ENCODE data around the gene IL12RB1. TPM values are rescaled to one million over a fixed set of nuclear protein-coding genes. Genes with fewer than 3 reads are reported as not detected.
A peak's percentile ranks its signal among the peaks of the same experiment; 100 is the strongest.
"Not testable (repeated sequence)": the region's sequence is repeated elsewhere in the genome, so short reads cannot be mapped to it uniquely, and the experiment has no call there.

The IL12RB1 gene
- polyA plus RNA-seq, 1 experiment: 0.10 TPM

GRCh38 chr19:18108897-18109296, 22.2 kb upstream of the IL12RB1 start:
- Histone ChIP-seq H3K4me3 (ENCODE audit: low read depth, low read length) (no peak overlapping the region), H3K27me3 (ENCODE audit: control insufficient read depth, insufficient read depth, low read length) (no peaks in the 10 kb centered on the region), H3K36me3 (ENCODE audit: control insufficient read depth, insufficient read depth, low read length) (peaks cover 3% of the 10 kb centered on the region)
- ChIA-PET POLR2A (interaction anchor here (0.6 kb wide), 1 partner anchor 171 kb away, joined by 4 read pairs; no protein-coding TSS in a partner anchor), CTCF (interaction anchor here (1.2 to 2.4 kb wide), 5 partner anchors 9 to 176 kb away, joined by 3 to 9 read pairs (median 5); partner anchors contain the start of gene CCDC124)
- DNase-seq (ENCODE audit: low read depth): no peak
- TF ChIP-seq CTCF (IDR thresholded peaks at IDR 0.05; ENCODE audit: insufficient read depth, low read depth, low read length): no peak

- H3K36me3 ChIP-seq (ENCODE audit: control insufficient read depth, insufficient read depth, low read length): no peaks in the 10 kb centered on the region
- no peak for DNase-seq (ENCODE audit: low read depth)
- CTCF ChIA-PET: no interaction called here
- H3K4me3 ChIP-seq (ENCODE audit: low read depth, low read length): no peak overlapping the region
- H3K27me3 ChIP-seq (ENCODE audit: control insufficient read depth, insufficient read depth, low read length): no peaks in the 10 kb centered on the region
- POLR2A ChIA-PET: no interaction called here
- no peak for TF ChIP-seq CTCF (IDR thresholded peaks at IDR 0.05; ENCODE audit: insufficient read depth, low read depth, low read length)
Measured at GRCh38 chr19:18107235-18107634, 20.5 kb upstream of the IL12RB1 start.

DNA sequence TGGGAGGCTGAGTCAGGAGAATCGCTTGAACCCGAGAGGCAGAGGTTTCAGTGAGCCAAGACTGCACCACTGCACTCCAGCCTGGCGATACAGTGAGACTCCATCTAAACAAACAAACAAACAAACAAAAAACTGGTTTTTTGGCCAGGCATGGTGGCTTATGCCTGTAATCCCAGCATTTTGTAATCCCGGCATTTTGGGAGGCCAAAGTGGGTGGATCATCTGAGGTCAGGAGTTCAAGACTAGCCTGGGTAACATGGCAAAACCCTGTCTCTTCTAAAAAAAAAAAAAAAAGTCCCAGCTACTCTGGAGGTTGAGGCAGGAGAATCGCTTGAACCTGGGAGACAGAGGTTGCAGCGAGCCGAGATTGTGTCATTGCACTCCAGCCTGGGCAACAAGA, 18.5 kb upstream of the IL12RB1 start:
- H3K4me3 ChIP-seq (ENCODE audit: low read depth, low read length); H3K27me3 ChIP-seq (ENCODE audit: control insufficient read depth, insufficient read depth, low read length); POLR2A ChIA-PET; H3K36me3 ChIP-seq (ENCODE audit: control insufficient read depth, insufficient read depth, low read length); DNase-seq (ENCODE audit: low read depth): not testable (repeated sequence)
- CTCF ChIA-PET: interaction anchor here (0.6 to 1.3 kb wide), 3 partner anchors 8 to 133 kb away, joined by 3 to 6 read pairs (median 4); no protein-coding TSS in a partner anchor

- ChIA-PET POLR2A (no interaction called here), CTCF (interaction anchor here (0.9 to 1.3 kb wide), 2 partner anchors 8 to 56 kb away, joined by 3 to 6 read pairs; no protein-coding TSS in a partner anchor)
- no peak for TF ChIP-seq CTCF (IDR thresholded peaks at IDR 0.05; ENCODE audit: insufficient read depth, low read depth, low read length)
- H3K36me3 ChIP-seq (ENCODE audit: control insufficient read depth, insufficient read depth, low read length): no peaks in the 10 kb centered on the region
- peaks cover 2% of the 10 kb centered on the region; the same call in 1 of the 2 replicates for H3K27me3 ChIP-seq (ENCODE audit: control insufficient read depth, insufficient read depth, low read length)
- DNase-seq (ENCODE audit: low read depth): no peak
- H3K4me3 ChIP-seq (ENCODE audit: low read depth, low read length): peak overlapping the region; percentile 41
Measured at GRCh38 chr19:18104793-18105131, 18.0 kb upstream of the IL12RB1 start.

DNA sequence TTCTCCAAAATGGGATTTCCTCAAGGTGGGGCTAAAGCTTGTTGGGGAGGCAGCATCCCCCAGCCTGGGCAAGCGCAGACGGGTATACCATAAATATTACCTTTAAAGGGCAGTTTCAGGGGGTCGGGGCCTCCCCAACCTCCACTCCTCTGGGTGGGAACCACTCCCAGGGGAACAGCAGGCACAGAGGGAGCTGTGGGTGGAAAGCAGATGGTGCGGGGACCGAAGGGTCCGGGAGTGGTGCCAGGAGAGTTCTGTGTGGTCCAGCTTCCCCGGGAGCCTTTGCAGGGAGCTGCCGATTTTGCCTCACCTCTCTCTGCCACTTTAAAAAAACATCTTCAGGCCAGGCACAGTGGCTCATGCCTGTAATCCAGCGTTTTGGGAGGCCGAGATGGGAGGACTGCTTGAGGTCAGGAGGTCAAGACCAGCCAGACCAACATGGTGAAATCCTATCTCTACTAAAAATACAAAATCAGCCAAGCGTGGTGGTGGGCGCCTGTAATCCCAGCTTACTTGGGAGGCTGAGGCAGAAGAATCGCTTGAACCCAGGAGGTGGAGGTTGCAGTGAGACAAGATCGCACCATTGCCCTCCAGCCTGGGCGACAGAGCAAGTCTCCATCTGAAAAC, 16.3 kb upstream of the IL12RB1 start:
- no peak for TF ChIP-seq CTCF (IDR thresholded peaks at IDR 0.05; ENCODE audit: insufficient read depth, low read depth, low read length)
- ChIA-PET POLR2A (no interaction called here), CTCF (interaction anchor here (1.2 to 1.4 kb wide), 2 partner anchors 9 to 10 kb away, joined by 3 to 4 read pairs; no protein-coding TSS in a partner anchor)
- Histone ChIP-seq H3K36me3 (ENCODE audit: control insufficient read depth, insufficient read depth, low read length) (no peaks in the 10 kb centered on the region), H3K27me3 (ENCODE audit: control insufficient read depth, insufficient read depth, low read length) (peaks cover 5% of the 10 kb centered on the region), H3K4me3 (ENCODE audit: low read depth, low read length) (no peak overlapping the region)
- no peak for DNase-seq (ENCODE audit: low read depth)

DNA sequence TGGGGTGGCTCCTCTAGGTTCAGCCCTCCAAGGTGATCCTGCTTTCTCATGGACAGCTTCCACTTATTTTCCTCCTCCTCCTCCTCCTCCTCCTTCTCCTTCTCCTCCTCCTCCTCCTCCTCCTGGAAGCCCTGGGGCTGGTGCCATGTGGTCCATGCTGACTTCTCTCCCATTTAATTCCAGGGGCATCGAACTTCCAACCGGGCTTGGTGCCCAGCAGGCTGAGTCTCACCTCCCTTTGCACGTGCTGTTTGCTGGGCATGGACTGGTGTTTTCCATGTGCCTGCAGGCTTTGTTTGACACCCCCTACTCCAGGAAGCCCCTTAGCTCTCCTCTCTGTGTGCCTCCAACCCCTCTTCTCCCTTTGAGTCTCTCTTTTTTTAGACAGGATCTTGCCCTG, 14.5 kb upstream of the IL12RB1 start:
- DNase-seq (ENCODE audit: low read depth): no peak
- TF ChIP-seq CTCF (IDR thresholded peaks at IDR 0.05; ENCODE audit: insufficient read depth, low read depth, low read length): no peak
- no peak overlapping the region for H3K4me3 ChIP-seq (ENCODE audit: low read depth, low read length)
- ChIA-PET CTCF (no interaction called here), POLR2A (no interaction called here)
- H3K36me3 ChIP-seq (ENCODE audit: control insufficient read depth, insufficient read depth, low read length): no peaks in the 10 kb centered on the region
- H3K27me3 ChIP-seq (ENCODE audit: control insufficient read depth, insufficient read depth, low read length): peaks cover 5% of the 10 kb centered on the region
